Vagina (tissue), 2 donors: ENCODE data around the gene EID2B. TPM values are rescaled to one million over a fixed set of nuclear protein-coding genes. Genes with fewer than 3 reads are reported as not detected.

Source experiments
- DNase-seq, 2 donors: peaks; one replicate each; pipeline ENCODE4 v3.0.0-alpha.2; 2017; ENCODE audit errors: extremely low spot score in 2 of 2
- H3K27ac ChIP-seq: fragments of 200-600 bp; sonication (generic); one replicate; pipeline ENCODE4 v1.5.1; 2019
- H3K27me3 ChIP-seq: fragments of 200-600 bp; sonication (generic); one replicate; pipeline ENCODE4 v1.5.1; 2019
- H3K36me3 ChIP-seq, 2 donors: fragments of 200-600 bp; sonication (generic); one replicate each; pipeline ENCODE4 v1.5.1; 2017 to 2019
- H3K4me1 ChIP-seq: fragments of 200-600 bp; sonication (generic); one replicate; pipeline ENCODE4 v1.5.1; 2019
- H3K4me3 ChIP-seq, 2 donors: fragments of 200-600 bp; sonication (generic); 1 replicate in 1 of 2; 2 replicates in 1 of 2; pipeline ENCODE4 v1.5.1; 2016 to 2019
- H3K9me3 ChIP-seq: fragments of 200-600 bp; sonication (generic); one replicate; pipeline ENCODE4 v1.5.1; 2019
- CTCF ChIP-seq, 3 experiments: fragments of 450-650 bp in 2 of 3; fragments of 200-600 bp in 1 of 3; sonication (generic) in 1 of 3; IDR thresholded peaks; one replicate each; pipeline ENCODE4 v1.5.1; 2017 to 2019; ENCODE audit warnings: antibody characterized with exemption in 3 of 3, mild to moderate bottlenecking in 2 of 3, moderate library complexity in 2 of 3
- POLR2A ChIP-seq, 2 donors: fragments of 450-650 bp; IDR thresholded peaks; one replicate each; pipeline ENCODE4 v1.6.1; 2017; ENCODE audit warnings: antibody characterized with exemption in 2 of 2, mild to moderate bottlenecking in 2 of 2, moderate library complexity in 2 of 2
- POLR2AphosphoS5 ChIP-seq, 2 donors: sonication (generic); formaldehyde crosslinking; IDR thresholded peaks; one replicate each; pipeline ENCODE4 v1.9.0; 2017; ENCODE audit warnings: antibody characterized with exemption in 2 of 2, mild to moderate bottlenecking in 2 of 2, low read depth in 1 of 2; ENCODE audit not compliant: insufficient read depth in 1 of 2
- intact Hi-C: fragments of 100-400 bp; cut with DNase I; formaldehyde crosslinking; loops from one replicate; pipeline ENCODE4 v1.15.1; 2023
- total RNA-seq: library from RNA; depleted of rRNA; stranded (reverse); fragments of >200 nt; gene quantifications from one replicate; pipeline ENCODE4 v1.2.3, GENCODE V29; 2016

EID2B gene
- 3.7 TPM for total RNA-seq

DNA sequence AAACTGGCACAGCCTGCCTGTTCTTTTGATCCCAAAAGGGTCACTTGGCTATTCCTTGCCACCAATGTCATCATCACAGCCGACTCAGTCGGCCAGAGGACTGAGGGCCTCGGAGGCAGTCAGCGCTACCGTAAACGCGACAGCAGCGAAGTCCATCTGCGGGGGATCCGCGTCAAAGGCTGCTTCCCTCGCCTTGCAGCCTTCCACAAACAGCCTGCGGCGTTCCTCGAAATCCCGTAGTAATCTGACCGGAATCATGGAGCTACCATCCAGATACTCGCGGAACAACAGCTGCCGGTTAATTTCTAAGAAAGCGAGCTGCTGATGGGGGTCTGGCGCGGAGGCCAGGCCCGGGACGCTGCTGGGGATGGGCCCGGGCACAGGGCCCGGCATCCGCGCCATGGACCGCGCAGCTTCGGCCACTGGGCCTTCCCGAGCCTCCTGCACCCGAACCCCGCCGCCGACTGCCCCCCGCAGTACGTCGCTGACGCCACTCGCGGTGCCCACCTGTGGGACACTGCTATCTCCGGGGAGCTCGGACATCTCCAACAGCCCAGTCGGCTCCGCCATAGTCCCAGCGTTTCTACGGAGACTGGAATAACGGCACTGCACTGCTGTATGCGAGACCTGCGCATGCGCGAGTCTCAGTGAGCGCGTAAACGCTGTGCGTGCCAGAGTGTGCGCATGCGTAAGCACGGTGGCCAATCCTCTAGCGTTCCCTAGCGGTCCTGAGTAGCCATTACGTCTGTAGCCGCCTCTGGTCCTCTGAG is at the start of gene EID2B:
TSS of gene EID2B (minus strand) at position 620 of the 770 bp plus-strand sequence. CDS start at position 570, 50 bp downstream.
- intact Hi-C loops, result loop anchor here (5.0 to 10.0 kb wide), 2 partner anchors 55 to 138 kb away; partner anchors contain the start of genes MED29 and PAF1
- no peaks in the 10 kb centered on the region for H3K27me3 ChIP-seq
- H3K4me3 ChIP-seq, result peak within 1 kb of the TSS; percentile 71 to 84
- no peaks in the 10 kb centered on the region for H3K9me3 ChIP-seq
- peaks cover 16% of the 10 kb centered on the region for H3K4me1 ChIP-seq
- no peaks in the 10 kb centered on the region for H3K36me3 ChIP-seq
- peak within 1 kb of the TSS; percentile 82 for H3K27ac ChIP-seq
- peak; percentile 94 to 99 for TF ChIP-seq POLR2AphosphoS5 (IDR thresholded peaks at IDR 0.05; ENCODE audit: insufficient read depth in 1 of 2, low read depth in 1 of 2)
- TF ChIP-seq POLR2A (IDR thresholded peaks at IDR 0.05), result peak in 1 of 2 donors; percentile 70
- peak; percentile 96 to 99 (median 99) for TF ChIP-seq CTCF (IDR thresholded peaks at IDR 0.05)
- peak in 1 of 2 donors; percentile 94 for DNase-seq

DNA sequence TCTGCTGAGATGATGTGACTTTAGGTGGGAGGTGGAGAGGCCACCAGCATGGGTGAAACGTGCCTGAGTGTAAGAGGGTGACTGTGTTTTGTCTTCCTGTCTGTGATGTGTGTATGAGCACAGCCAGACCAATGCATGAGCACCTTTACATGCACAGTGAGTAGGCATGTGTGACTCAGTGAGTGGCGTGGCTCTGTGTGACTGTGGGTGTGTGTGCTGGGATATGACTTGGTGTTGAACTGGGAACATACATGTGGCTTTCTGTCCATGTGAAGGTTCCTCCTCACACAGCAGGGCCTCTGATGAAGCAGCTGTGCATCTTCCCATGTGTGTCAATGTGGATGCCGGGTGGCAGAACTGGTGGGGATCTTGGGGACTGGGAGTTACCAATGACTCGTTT is 49.8 kb upstream of the EID2B start:
- TF ChIP-seq CTCF (IDR thresholded peaks at IDR 0.05), result no peak
- no peak for TF ChIP-seq POLR2A (IDR thresholded peaks at IDR 0.05)
- TF ChIP-seq POLR2AphosphoS5 (IDR thresholded peaks at IDR 0.05; ENCODE audit: insufficient read depth in 1 of 2, low read depth in 1 of 2), result no peak
- H3K4me1 ChIP-seq, result no peaks in the 10 kb centered on the region
- no peaks in the 10 kb centered on the region for H3K36me3 ChIP-seq
- no peak for DNase-seq
- H3K9me3 ChIP-seq, result no peaks in the 10 kb centered on the region
- no peak overlapping the region for H3K4me3 ChIP-seq
- intact Hi-C loops, result no loop called here
- no peak overlapping the region for H3K27ac ChIP-seq
- H3K27me3 ChIP-seq, result no peaks in the 10 kb centered on the region

DNA sequence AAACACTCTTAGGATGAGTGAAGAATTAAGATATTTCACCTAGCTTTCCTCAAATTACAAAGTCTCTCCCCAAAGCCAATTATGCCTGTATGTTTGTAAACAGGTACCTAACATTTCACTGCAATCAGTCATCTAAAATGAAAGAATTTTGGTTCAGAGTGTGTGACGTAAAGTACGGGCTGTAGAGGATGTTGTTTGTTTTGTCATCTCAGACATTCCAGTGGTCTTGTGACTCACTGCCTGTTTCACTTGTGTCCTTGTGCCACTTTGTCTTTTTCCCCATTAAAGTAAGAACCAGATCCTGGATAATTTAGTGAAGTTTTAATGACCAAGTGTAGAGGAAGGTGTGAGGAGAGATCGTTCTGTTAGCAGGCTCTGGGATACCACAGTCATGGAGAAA is 36.0 kb upstream of the EID2B start:
- no peak for TF ChIP-seq CTCF (IDR thresholded peaks at IDR 0.05)
- TF ChIP-seq POLR2A (IDR thresholded peaks at IDR 0.05), result no peak
- no peak for TF ChIP-seq POLR2AphosphoS5 (IDR thresholded peaks at IDR 0.05; ENCODE audit: insufficient read depth in 1 of 2, low read depth in 1 of 2)
- intact Hi-C loops, result no loop called here
- H3K4me1 ChIP-seq, result no peaks in the 10 kb centered on the region
- H3K9me3 ChIP-seq, result no peaks in the 10 kb centered on the region
- no peaks in the 10 kb centered on the region for H3K36me3 ChIP-seq
- H3K27ac ChIP-seq, result no peak overlapping the region
- H3K4me3 ChIP-seq, result no peak overlapping the region
- H3K27me3 ChIP-seq, result no peaks in the 10 kb centered on the region
- DNase-seq, result no peak

DNA sequence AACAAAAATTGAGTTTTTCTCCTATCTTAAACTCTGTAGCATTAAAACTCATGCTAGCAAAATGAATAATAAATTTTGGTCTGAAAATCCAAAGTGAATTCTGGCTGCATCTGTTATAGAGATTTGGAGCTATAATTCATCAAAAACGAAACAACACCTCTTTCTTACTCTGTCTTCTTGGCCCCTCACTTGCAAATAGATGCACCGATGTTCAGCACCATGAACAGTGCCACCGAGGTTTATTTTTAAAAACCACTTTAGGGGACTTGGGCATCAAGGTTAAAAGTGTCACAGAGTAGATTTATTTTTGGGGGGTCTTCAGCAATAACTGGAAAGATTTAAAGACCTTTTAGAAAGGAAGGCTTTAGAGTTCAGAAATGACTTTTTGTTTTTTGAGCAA is 33.4 kb upstream of the EID2B start:
- no peaks in the 10 kb centered on the region for H3K4me1 ChIP-seq
- TF ChIP-seq POLR2AphosphoS5 (IDR thresholded peaks at IDR 0.05; ENCODE audit: insufficient read depth in 1 of 2, low read depth in 1 of 2) (no peak), CTCF (IDR thresholded peaks at IDR 0.05) (no peak), POLR2A (IDR thresholded peaks at IDR 0.05) (no peak)
- intact Hi-C loops, result no loop called here

GRCh38 chr19:39563408-39563807 is 30.8 kb upstream of the EID2B start:
- Histone ChIP-seq H3K27me3 (no peaks in the 10 kb centered on the region), H3K4me1 (no peaks in the 10 kb centered on the region), H3K27ac (no peak overlapping the region), H3K9me3 (no peaks in the 10 kb centered on the region), H3K36me3 (no peaks in the 10 kb centered on the region), H3K4me3 (no peak overlapping the region)
- intact Hi-C loops, result no loop called here
- TF ChIP-seq CTCF (IDR thresholded peaks at IDR 0.05) (no peak), POLR2AphosphoS5 (IDR thresholded peaks at IDR 0.05; ENCODE audit: insufficient read depth in 1 of 2, low read depth in 1 of 2) (no peak), POLR2A (IDR thresholded peaks at IDR 0.05) (no peak)
- no peak for DNase-seq

More for the DNA sequence above, 33.4 kb upstream of the EID2B start:
- Histone ChIP-seq H3K4me3 (no peak overlapping the region), H3K27me3 (no peaks in the 10 kb centered on the region), H3K36me3 (no peaks in the 10 kb centered on the region), H3K9me3 (no peaks in the 10 kb centered on the region), H3K27ac (no peak overlapping the region)
- no peak for DNase-seq
